IPS-15b (cell line): ENCODE measurements around the gene VSTM1.

Experiments
- H3K27me3 ChIP-seq: one replicate; pipeline ENCODE4 v1.6.1; 2013; ENCODE audit warnings: low read length; ENCODE audit not compliant: control insufficient read depth, insufficient read depth
- H3K36me3 ChIP-seq: one replicate; pipeline ENCODE4 v1.6.1; 2013; ENCODE audit warnings: low read length; ENCODE audit not compliant: control insufficient read depth, insufficient read depth
- H3K4me1 ChIP-seq: one replicate; pipeline ENCODE4 v1.6.1; 2013; ENCODE audit warnings: mild to moderate bottlenecking, low read length; ENCODE audit not compliant: control insufficient read depth, insufficient read depth
- H3K4me3 ChIP-seq: one replicate; pipeline ENCODE4 v1.5.1; 2013; ENCODE audit warnings: low read depth, low read length
- H3K9ac ChIP-seq: one replicate; pipeline ENCODE4 v1.6.1; 2013; ENCODE audit warnings: low read depth, mild to moderate bottlenecking, low read length
- H3K9me3 ChIP-seq: one replicate; pipeline ENCODE4 v1.6.1; 2013; ENCODE audit warnings: mild to moderate bottlenecking, low read length; ENCODE audit not compliant: control insufficient read depth, insufficient read depth

The VSTM1 gene

DNA sequence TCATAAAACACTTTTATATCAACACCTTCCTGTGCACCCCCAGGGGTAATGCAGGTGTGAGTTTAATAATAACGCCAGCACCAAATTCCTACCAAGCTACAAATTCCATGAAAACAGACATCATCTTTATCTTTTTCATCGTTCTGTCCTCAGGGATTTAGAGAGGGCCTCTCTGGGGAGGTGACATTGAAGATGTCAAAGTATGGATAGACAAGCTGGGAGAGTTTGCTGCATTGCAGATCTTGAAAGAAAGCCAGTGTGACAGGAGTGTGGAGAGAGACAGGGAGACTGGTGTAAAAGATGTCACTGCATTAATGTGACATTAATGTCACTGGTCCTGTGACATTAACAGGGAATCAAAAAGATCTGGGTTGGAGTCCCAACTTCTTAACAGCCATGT is 62.2 kb downstream of the VSTM1 start:
- H3K27me3 ChIP-seq = peaks cover 24% of the 10 kb centered on the region
- no peaks in the 10 kb centered on the region for H3K9me3 ChIP-seq
- H3K4me3 ChIP-seq = no peak overlapping the region

DNA sequence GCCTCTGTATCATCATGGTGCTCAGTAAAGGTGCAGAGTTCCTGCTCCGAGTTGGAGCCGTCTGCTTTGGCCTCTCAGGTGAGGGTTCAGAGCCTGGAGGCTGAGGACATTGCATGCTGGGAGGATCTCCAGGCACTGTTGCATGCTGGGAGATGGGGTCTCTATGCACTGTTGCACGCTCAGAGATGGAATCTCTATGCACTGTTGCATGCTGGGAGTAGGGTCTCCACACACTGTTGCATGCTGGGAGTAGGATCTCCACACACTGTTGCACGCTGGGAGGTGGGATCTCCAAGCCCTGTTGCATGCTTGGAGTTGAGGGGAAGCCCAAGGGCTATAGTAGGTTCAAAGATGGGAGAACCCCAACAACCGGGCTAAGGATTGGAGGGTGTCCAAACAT is 64.0 kb downstream of the VSTM1 start:
- no peaks in the 10 kb centered on the region for H3K36me3 ChIP-seq
- peaks cover 3% of the 10 kb centered on the region for H3K4me1 ChIP-seq
- H3K9me3 ChIP-seq = no peaks in the 10 kb centered on the region
- no peak overlapping the region for H3K9ac ChIP-seq
- H3K27me3 ChIP-seq = peaks cover 35% of the 10 kb centered on the region
- no peak overlapping the region for H3K4me3 ChIP-seq

More for the DNA sequence above, 62.2 kb downstream of the VSTM1 start:
- Histone ChIP-seq H3K4me1 (peaks cover 3% of the 10 kb centered on the region), H3K9ac (no peak overlapping the region), H3K36me3 (no peaks in the 10 kb centered on the region)

DNA sequence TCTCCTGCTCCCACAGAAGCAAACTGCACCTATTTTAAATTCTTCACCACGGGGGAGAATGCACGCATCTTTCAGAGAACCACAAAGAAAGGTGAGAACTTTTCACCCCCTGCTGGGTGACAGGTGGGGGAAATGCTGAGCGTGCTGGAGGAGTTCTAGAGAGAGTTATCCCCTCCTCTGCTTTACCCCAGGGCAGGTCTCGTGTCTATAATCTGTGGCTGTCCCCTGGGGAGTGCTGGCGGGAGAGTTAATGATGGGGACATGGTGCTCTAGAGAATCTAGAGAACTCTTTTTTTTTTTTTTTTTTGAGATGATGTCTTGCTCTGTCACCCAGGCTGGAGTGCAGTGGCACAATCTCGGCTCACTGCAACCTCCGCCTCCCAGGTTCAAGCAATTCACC is 65.5 kb downstream of the VSTM1 start:
- no peak overlapping the region for H3K4me3 ChIP-seq
- H3K27me3 ChIP-seq = peaks cover 50% of the 10 kb centered on the region
- peaks cover 3% of the 10 kb centered on the region for H3K4me1 ChIP-seq
- H3K9ac ChIP-seq = no peak overlapping the region
- H3K36me3 ChIP-seq = no peaks in the 10 kb centered on the region
- no peaks in the 10 kb centered on the region for H3K9me3 ChIP-seq

DNA sequence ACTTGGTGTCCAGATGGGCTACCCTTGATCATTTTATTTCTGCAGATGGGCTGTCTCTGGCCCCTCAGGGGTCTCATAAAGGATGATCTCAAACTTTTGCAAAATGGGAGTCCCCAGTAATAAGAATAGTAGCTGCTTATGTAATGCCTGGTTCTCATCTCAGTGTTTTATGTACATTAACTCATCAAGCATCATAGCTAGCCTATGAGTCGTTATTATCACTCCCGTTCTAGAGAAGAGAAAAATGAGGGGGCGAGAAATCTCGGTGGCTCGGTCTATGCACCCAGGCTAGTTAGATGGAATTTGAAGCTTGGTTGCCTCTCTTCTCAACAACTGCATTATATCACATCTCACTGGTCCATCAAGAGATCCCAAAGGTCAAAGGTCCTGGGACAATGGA is 68.9 kb downstream of the VSTM1 start:
- no peaks in the 10 kb centered on the region for H3K9me3 ChIP-seq
- no peaks in the 10 kb centered on the region for H3K36me3 ChIP-seq
- no peak overlapping the region for H3K4me3 ChIP-seq
- H3K9ac ChIP-seq = no peak overlapping the region
- H3K27me3 ChIP-seq = peaks cover 55% of the 10 kb centered on the region
- peaks cover 6% of the 10 kb centered on the region for H3K4me1 ChIP-seq

DNA sequence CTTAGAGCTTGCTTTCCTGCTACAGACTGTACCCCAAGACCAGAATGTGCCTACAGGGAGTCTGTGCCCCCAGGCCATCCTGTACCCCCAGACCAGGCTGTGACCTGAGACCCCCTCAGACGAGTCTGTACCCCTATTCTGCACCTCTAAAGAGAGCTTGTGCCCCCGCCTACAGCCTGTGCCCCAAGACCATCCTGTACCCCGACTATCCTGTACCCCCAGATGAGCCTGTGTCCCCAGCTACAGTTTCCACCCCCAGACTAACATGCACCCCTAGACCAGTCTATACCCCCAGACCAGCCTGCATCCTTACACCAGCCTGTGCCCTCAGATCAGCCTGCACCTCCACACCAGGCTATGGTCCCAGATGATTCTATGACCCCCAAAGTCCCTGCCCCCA is 70.2 kb downstream of the VSTM1 start:
- Histone ChIP-seq H3K4me1 (peaks cover 6% of the 10 kb centered on the region), H3K4me3 (no peak overlapping the region)

DNA sequence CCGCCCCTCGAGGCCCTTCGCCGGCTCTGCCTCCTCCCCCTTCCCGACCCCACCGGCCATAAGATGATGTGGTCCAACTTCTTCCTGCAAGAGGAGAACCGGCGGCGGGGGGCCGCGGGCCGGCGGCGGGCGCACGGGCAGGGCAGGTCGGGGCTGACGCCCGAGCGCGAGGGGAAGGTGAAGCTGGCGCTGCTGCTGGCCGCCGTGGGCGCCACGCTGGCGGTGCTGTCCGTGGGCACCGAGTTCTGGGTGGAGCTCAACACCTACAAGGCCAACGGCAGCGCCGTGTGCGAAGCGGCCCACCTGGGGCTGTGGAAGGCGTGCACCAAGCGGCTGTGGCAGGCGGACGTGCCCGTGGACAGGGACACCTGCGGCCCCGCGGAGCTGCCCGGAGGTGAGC is 70.9 kb downstream of the VSTM1 start:
- Histone ChIP-seq H3K4me3 (no peak overlapping the region), H3K4me1 (peaks cover 3% of the 10 kb centered on the region), H3K9ac (no peak overlapping the region), H3K36me3 (no peaks in the 10 kb centered on the region), H3K9me3 (no peaks in the 10 kb centered on the region), H3K27me3 (peaks cover 41% of the 10 kb centered on the region)

More for the DNA sequence above, 70.2 kb downstream of the VSTM1 start:
- no peaks in the 10 kb centered on the region for H3K36me3 ChIP-seq
- H3K9ac ChIP-seq = no peak overlapping the region
- no peaks in the 10 kb centered on the region for H3K9me3 ChIP-seq
- peaks cover 43% of the 10 kb centered on the region for H3K27me3 ChIP-seq

DNA sequence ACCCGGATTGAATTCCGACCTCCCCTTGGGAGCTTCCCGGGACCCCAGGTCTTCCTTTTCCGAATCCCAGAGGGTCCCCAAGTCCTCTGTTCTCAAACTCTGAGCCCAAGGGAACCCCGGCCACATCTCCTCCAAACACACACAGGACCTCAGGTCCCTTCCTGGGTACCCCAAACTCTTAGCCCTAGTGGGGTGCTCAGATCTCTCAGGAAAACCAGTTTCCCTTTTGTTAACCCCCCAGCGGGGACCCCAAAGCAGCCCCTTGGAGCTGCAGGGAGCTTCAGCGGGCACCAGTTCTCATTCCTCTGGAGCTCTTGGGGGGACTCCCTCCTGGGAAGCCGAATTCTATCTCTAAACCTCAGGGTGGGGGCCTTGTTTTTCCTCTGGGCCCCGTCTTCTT is 71.5 kb downstream of the VSTM1 start:
- Histone ChIP-seq H3K4me3 (peak overlapping the region; percentile 43), H3K4me1 (peaks cover 3% of the 10 kb centered on the region), H3K9me3 (no peaks in the 10 kb centered on the region), H3K27me3 (peaks cover 40% of the 10 kb centered on the region), H3K9ac (no peak overlapping the region), H3K36me3 (no peaks in the 10 kb centered on the region)

DNA sequence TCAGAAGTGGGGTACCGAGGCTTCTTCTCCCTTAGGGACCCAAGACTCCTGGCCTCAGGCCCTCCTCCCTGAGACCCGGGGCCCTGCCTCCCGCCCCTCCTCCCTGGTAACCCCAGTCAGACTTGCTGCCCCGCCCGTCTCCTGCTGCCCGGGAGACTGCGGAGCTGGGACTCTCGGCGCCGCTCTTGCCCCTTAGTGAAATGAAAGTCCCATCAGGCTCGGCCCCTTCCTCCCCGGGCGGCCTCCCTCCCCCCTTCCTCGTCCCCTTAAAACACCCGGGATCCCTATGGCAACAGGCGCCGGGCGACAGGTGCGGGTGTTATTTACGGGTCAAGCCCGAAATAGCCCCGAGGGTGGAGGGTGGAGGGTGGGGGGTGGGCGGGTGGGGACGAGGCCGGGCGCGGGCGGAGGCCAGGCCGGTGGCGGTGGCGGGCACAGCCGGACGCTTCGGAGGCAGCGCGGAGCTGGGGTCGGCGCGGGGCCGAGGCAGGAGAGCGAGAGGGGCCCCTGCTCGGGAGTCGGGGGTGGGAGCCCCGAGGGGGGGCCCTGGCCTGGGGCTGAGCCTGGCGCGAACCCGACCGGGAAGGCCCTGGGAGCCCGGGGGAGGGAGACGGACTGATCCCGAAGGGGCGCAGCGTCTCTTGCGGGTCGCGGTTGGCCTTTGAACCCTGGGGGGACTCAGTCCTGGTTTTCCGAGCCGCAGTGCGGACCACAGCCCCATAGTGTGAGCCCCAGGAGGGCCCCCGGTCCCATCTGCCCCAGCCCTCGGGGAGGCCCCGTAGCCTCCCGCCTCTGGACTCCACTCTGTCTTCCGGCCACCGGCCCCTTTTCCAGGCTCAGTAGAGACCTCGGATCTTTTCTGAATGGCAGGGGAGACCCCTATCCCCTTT is 72.2 kb downstream of the VSTM1 start, which contains the start of gene CACNG6:
Gene CACNG6 (plus strand): TSS at position 414 of the 890 bp plus-strand sequence. CDS start 1,241 bp downstream, outside the sequence.
- Histone ChIP-seq H3K4me1 (peaks cover 3% of the 10 kb centered on the region), H3K4me3 (peak within 1 kb of the TSS; percentile 43), H3K9me3 (no peaks in the 10 kb centered on the region), H3K27me3 (peaks cover 40% of the 10 kb centered on the region), H3K36me3 (no peaks in the 10 kb centered on the region), H3K9ac (no peak within 1 kb of the TSS)
